MM.1S (cell line): ENCODE data around the gene ZNF215.

Source experiments
- EZH2 ChIP-seq: fragments of 300-600 bp; sonication (generic); optimal IDR thresholded peaks from 2 replicates; pipeline ENCODE3; 2017; ENCODE audit warnings: low read depth, mild to moderate bottlenecking, antibody characterized with exemption, low read length, mixed read lengths
- EZH2phosphoT487 ChIP-seq: fragments of 300-600 bp; sonication (generic); IDR thresholded peaks from 2 replicates; pipeline ENCODE4 v1.6.1; 2018; ENCODE audit warnings: antibody characterized with exemption, low read length
- TF ChIP-seq, protein P1 (sequence below): fragments of 300-600 bp; sonication (generic); IDR thresholded peaks from 2 replicates; pipeline ENCODE4 v1.5.1; 2016; ENCODE audit warnings: antibody characterized with exemption, low read length, mixed read lengths

DNA sequence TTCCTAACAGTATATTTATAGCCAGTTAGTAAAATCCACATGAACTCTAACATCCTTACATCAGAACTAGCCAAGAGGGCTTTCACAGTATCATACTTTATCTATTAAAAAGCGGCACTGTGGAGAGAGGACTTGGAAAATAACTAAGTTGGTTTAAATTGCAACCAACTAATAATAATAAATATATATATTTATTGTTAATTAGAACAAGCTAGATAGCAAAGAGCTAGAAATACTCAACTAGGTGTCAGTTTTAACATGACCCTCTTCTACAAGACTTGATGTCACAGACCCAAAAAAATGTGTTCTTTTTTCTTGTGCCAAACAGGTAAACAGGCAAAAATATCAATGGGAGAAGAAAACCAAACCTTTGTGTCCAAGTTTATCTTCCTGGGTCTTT, 5.5 kb upstream of the ZNF215 start, which contains the start of gene OR2D3:
- TF ChIP-seq, protein P1, sequence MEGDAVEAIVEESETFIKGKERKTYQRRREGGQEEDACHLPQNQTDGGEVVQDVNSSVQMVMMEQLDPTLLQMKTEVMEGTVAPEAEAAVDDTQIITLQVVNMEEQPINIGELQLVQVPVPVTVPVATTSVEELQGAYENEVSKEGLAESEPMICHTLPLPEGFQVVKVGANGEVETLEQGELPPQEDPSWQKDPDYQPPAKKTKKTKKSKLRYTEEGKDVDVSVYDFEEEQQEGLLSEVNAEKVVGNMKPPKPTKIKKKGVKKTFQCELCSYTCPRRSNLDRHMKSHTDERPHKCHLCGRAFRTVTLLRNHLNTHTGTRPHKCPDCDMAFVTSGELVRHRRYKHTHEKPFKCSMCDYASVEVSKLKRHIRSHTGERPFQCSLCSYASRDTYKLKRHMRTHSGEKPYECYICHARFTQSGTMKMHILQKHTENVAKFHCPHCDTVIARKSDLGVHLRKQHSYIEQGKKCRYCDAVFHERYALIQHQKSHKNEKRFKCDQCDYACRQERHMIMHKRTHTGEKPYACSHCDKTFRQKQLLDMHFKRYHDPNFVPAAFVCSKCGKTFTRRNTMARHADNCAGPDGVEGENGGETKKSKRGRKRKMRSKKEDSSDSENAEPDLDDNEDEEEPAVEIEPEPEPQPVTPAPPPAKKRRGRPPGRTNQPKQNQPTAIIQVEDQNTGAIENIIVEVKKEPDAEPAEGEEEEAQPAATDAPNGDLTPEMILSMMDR: no peak
- no peak for TF ChIP-seq EZH2phosphoT487
- TF ChIP-seq EZH2: no peak
